ENCODE results near the gene CCDC154. TPM values are rescaled to one million over a fixed set of nuclear protein-coding genes. Genes with fewer than 3 reads are reported as not detected.
A peak's percentile ranks its signal among the peaks of the same experiment; 100 is the strongest.

Gene CCDC154
- total and polyA plus RNA-seq, 9 of the 15 experiments (the other 6 are each of a cell fraction or from before 2014, with no cell fraction given) = 0.15 to 1.4 (median 0.20) TPM; not detected in 5

GRCh38 chr16:1474796-1475551 is 30.6 kb upstream of the CCDC154 start, which contains the start of gene CLCN7 (continued):
- TF ChIP-seq XRCC5 (IDR thresholded peaks at IDR 0.05; ENCODE audit: low read depth, low read length) = no peak
- TF ChIP-seq PML (IDR thresholded peaks at IDR 0.05; ENCODE audit: low read length) = peak; percentile 37; the same call in 1 of the 2 replicates
- TF ChIP-seq CHCHD3 (CRISPR knock-in tag; IDR thresholded peaks at IDR 0.05) = peak; percentile 70; the same call in 1 of the 2 replicates
- TF ChIP-seq NFIC (IDR thresholded peaks at IDR 0.05) = no peak; the same call in 1 of the 2 replicates
- TF ChIP-seq ZNF311 (CRISPR knock-in tag; IDR thresholded peaks at IDR 0.05) = no peak
- no peak for TF ChIP-seq ZNF586 (CRISPR knock-in tag; conservative IDR thresholded peaks at IDR 0.05)
- TF ChIP-seq CBX5 (IDR thresholded peaks at IDR 0.05; ENCODE audit: borderline replicate concordance, low read depth) = no peak
- TF ChIP-seq NR2F6 (CRISPR knock-in tag; IDR thresholded peaks at IDR 0.05) = 0 out of 2 replicates have a peak, but pooled peaks have one; percentile 20
- TF ChIP-seq CGGBP1 (CRISPR knock-in tag; IDR thresholded peaks at IDR 0.05) = 0 out of 2 replicates have a peak, but pooled peaks have one; percentile 8
- no peak for TF ChIP-seq ZFP91 (CRISPR knock-in tag; IDR thresholded peaks at IDR 0.05)
- no peak for TF ChIP-seq ETV1 (tag; conservative IDR thresholded peaks at IDR 0.05; ENCODE audit: low read depth)
- TF ChIP-seq ZNF507 (tag; conservative IDR thresholded peaks at IDR 0.05) = no peak
- TF ChIP-seq RNF2 (IDR thresholded peaks at IDR 0.05) = peak; percentile 76
- no peak for TF ChIP-seq ZNF274 (IDR thresholded peaks at IDR 0.05; ENCODE audit: borderline replicate concordance, low read depth, low read length)
- TF ChIP-seq ILK (tag; IDR thresholded peaks at IDR 0.05; ENCODE audit: borderline replicate concordance, low read depth) = no peak
- TF ChIP-seq ZNF174 (CRISPR knock-in tag; IDR thresholded peaks at IDR 0.05) = no peak
- no peak for TF ChIP-seq ZNF354B (CRISPR knock-in tag; IDR thresholded peaks at IDR 0.05)
- peak; percentile 69 for TF ChIP-seq LCOR (CRISPR knock-in tag; IDR thresholded peaks at IDR 0.05)
- no peak for TF ChIP-seq ZNF436 (CRISPR knock-in tag; IDR thresholded peaks at IDR 0.05)
- peak; percentile 80 for TF ChIP-seq CREM (IDR thresholded peaks at IDR 0.05; ENCODE audit: low read depth)
- TF ChIP-seq ZEB2 (IDR thresholded peaks at IDR 0.05) = no peak
- TF ChIP-seq ZNF398 (CRISPR knock-in tag; IDR thresholded peaks at IDR 0.05) = no peak
- peak; percentile 3 for TF ChIP-seq ZNF146 (CRISPR knock-in tag; IDR thresholded peaks at IDR 0.05; ENCODE audit: unreplicated experiment)
- TF ChIP-seq ERF (CRISPR knock-in tag; IDR thresholded peaks at IDR 0.05) = no peak
- TF ChIP-seq MTA1 (IDR thresholded peaks at IDR 0.05; ENCODE audit: borderline replicate concordance) = 0 out of 2 replicates have a peak, but pooled peaks have one; percentile 21
- TF ChIP-seq THAP7 (CRISPR knock-in tag; IDR thresholded peaks at IDR 0.05) = no peak
- TF ChIP-seq TCF3 (CRISPR knock-in tag; IDR thresholded peaks at IDR 0.05) = peak; percentile 43
- no peak for TF ChIP-seq KLF6 (CRISPR knock-in tag; IDR thresholded peaks at IDR 0.05; ENCODE audit: borderline replicate concordance)
